ENCODE results near the gene ZC3H6. TPM values are rescaled to one million over a fixed set of nuclear protein-coding genes. Genes with fewer than 3 reads are reported as not detected.

The ZC3H6 gene
- total and polyA plus RNA-seq, 2 of the 4 experiments (the other 2 are of a cell fraction): 0.55 to 2.0 TPM

- H2BK15ac ChIP-seq (ENCODE audit: low read depth, low read length): no peak overlapping the region
- H4K20me1 ChIP-seq (ENCODE audit: insufficient read depth, low read length): no peaks in the 10 kb centered on the region
- H2BK20ac ChIP-seq (ENCODE audit: low read depth, low read length): no peak overlapping the region
- H4K8ac ChIP-seq (ENCODE audit: low read depth in 2 of 2, low read length in 2 of 2): no peak overlapping the region
- no peak overlapping the region for H4K5ac ChIP-seq (ENCODE audit: low read depth, low read length)
- H3K4ac ChIP-seq (ENCODE audit: low read depth, low read length): no peak overlapping the region
- DNase-seq (no peak), ATAC-seq (ENCODE audit: low read depth) (no peak)
- H3K4me2 ChIP-seq (ENCODE audit: low read depth, low read length): no peak overlapping the region
- TF ChIP-seq NFE2L2 (IDR thresholded peaks at IDR 0.05; ENCODE audit: low read depth, low read length): no peak
- TF ChIP-seq BHLHE40 (IDR thresholded peaks at IDR 0.05; ENCODE audit: low read depth, low read length): no peak
- no peak for TF ChIP-seq CEBPB (IDR thresholded peaks at IDR 0.05; ENCODE audit: low read depth, low read length)
- TF ChIP-seq USF2 (IDR thresholded peaks at IDR 0.05; ENCODE audit: low read depth, low read length): no peak
- no peak for TF ChIP-seq ELK1 (IDR thresholded peaks at IDR 0.05; ENCODE audit: borderline replicate concordance, low read depth, low read length)
- no peak for TF ChIP-seq SMC3 (IDR thresholded peaks at IDR 0.05; ENCODE audit: low read depth, low read length)
- TF ChIP-seq RAD21 (IDR thresholded peaks at IDR 0.05; ENCODE audit: low read length): no peak
- TF ChIP-seq MAZ (IDR thresholded peaks at IDR 0.05; ENCODE audit: borderline replicate concordance, low read depth, low read length): no peak
- no peak overlapping the region for H3K56ac ChIP-seq (ENCODE audit: extremely low read depth, insufficient read depth, low read length)
- no peaks in the 10 kb centered on the region for H3K9me1 ChIP-seq (ENCODE audit: insufficient read depth, low read length)
- no peak overlapping the region for H3K18ac ChIP-seq (ENCODE audit: low read depth, low read length)
- no peak overlapping the region for H3K14ac ChIP-seq (replicated peaks; ENCODE audit: low read depth, low read length)
- H3K36me3 ChIP-seq (ENCODE audit: control insufficient read depth, insufficient read depth, low read length): no peaks in the 10 kb centered on the region
- ChIA-PET POLR2A (ENCODE audit: unreplicated experiment) (no interaction called here), CTCF (no interaction called here)
- intact Hi-C loops (cut with micrococcal nuclease) (loop anchor here (10.0 kb wide), 1 partner anchor 306 kb away; no protein-coding TSS in a partner anchor), dilution Hi-C loops (cut with HindIII; ENCODE audit: low sequenced_read_pairs, unreplicated experiment) (no loop called here), in situ Hi-C loops (cut with MboI; ENCODE audit: low sequenced_read_pairs) (loop anchor here (25.0 kb wide), 1 partner anchor 169 kb away; the partner anchor contains the start of gene RGPD8)
- no peak overlapping the region for H3K4me3 ChIP-seq (ENCODE audit: insufficient read depth, low read depth, low read length)
- H2AK5ac ChIP-seq (ENCODE audit: low read depth, low read length): no peak overlapping the region
- no TSS peak for BruUV-seq (replicated peaks)
- H2BK120ac ChIP-seq (ENCODE audit: low read depth, low read length): no peak overlapping the region
- H3K27ac ChIP-seq (ENCODE audit: insufficient read depth, low read length): no peak overlapping the region
- H3K9me3 ChIP-seq (ENCODE audit: control insufficient read depth, insufficient read depth, low read length): peaks cover 4% of the 10 kb centered on the region
- 0 out of 2 replicates have a peak, but pooled peaks cover 2% of the 10 kb centered on the region for H3K27me3 ChIP-seq (ENCODE audit: control insufficient read depth, insufficient read depth, low read length)
- H3K79me1 ChIP-seq (ENCODE audit: low read depth in 1 of 2, low read length in 2 of 2): no peaks in the 10 kb centered on the region
- no peak overlapping the region for H3K9ac ChIP-seq (ENCODE audit: low read depth, low read length)
- H3K23ac ChIP-seq (ENCODE audit: low read depth, low read length): no peak overlapping the region
- no peak overlapping the region for H2AK9ac ChIP-seq (replicated peaks; ENCODE audit: low read depth, low read length, poor library complexity)
- WGBS, 2 experiments (ENCODE audit: extremely low coverage in 2 of 2, insufficient read length in 1 of 2): no CpG with 5 or more reads among the region's 1 CpG
- no peak overlapping the region for H4K91ac ChIP-seq (ENCODE audit: insufficient read depth, low read depth, low read length)
- no peaks in the 10 kb centered on the region for H3K4me1 ChIP-seq (ENCODE audit: control insufficient read depth, insufficient read depth, low read length)
- H2AFZ ChIP-seq (replicated peaks; ENCODE audit: low read length, poor library complexity): peak overlapping the region; percentile 41
- H2BK5ac ChIP-seq (ENCODE audit: low read depth, low read length, poor library complexity, severe bottlenecking): no peak overlapping the region
These were observed 6.8 kb upstream of the ZC3H6 start for GRCh38 chr2:112268547-112268946.

Data from IMR-90 (cell line).